Fibroblast of lung (primary cell): ENCODE results near the gene LHX2. TPM values are rescaled to one million over a fixed set of nuclear protein-coding genes. Genes with fewer than 3 reads are reported as not detected.

Source experiments
- DNase-seq, 2 donors: peaks; one replicate each; pipeline versions ENCODE4 v3.0.0 to v3.0.0-alpha.2; 2010; ENCODE audit warnings: low read depth in 2 of 2
- H2AFZ ChIP-seq: 2 replicates; pipeline ENCODE4 v1.5.1; 2012; ENCODE audit warnings: low read length, control low read depth, inconsistent platforms
- H3K27ac ChIP-seq: 2 replicates; pipeline ENCODE4 v1.5.1; 2011; ENCODE audit warnings: low read length, control low read depth; ENCODE audit not compliant: insufficient read depth
- H3K27me3 ChIP-seq: 2 replicates; pipeline ENCODE4 v1.5.1; 2011; ENCODE audit warnings: mild to moderate bottlenecking, low read length; ENCODE audit not compliant: control insufficient read depth, insufficient read depth
- H3K36me3 ChIP-seq: 2 replicates; pipeline ENCODE4 v1.5.1; 2011; ENCODE audit warnings: low read length; ENCODE audit not compliant: control insufficient read depth, insufficient read depth
- H3K4me1 ChIP-seq: 2 replicates; pipeline ENCODE4 v1.5.1; 2011; ENCODE audit warnings: low read length; ENCODE audit not compliant: control insufficient read depth, insufficient read depth; ENCODE audit errors: extremely low read depth
- H3K4me2 ChIP-seq: 2 replicates; pipeline ENCODE4 v1.5.1; 2011; ENCODE audit warnings: low read length, control low read depth; ENCODE audit not compliant: insufficient read depth; ENCODE audit errors: extremely low read depth
- H3K4me3 ChIP-seq, 4 experiments: fragments of 200-600 bp in 1 of 4; sonication (generic) in 1 of 4; replicated peaks in 1 of 4; 2 replicates each; pipeline ENCODE4 v1.5.1; 2011 to 2016; ENCODE audit warnings: low read length in 4 of 4, low read depth in 3 of 4, mild to moderate bottlenecking in 3 of 4, control low read depth in 2 of 4, inconsistent platforms in 1 of 4, mixed read lengths in 1 of 4; ENCODE audit not compliant: insufficient read depth in 1 of 4; ENCODE audit errors: control extremely low read depth in 1 of 4
- H3K79me2 ChIP-seq: 2 replicates; pipeline ENCODE4 v1.5.1; 2012; ENCODE audit warnings: mild to moderate bottlenecking, low read length, inconsistent platforms; ENCODE audit not compliant: control insufficient read depth, insufficient read depth
- H3K9ac ChIP-seq: 2 replicates; pipeline ENCODE4 v1.5.1; 2011; ENCODE audit warnings: mild to moderate bottlenecking, low read length, control low read depth; ENCODE audit not compliant: insufficient read depth
- H3K9me3 ChIP-seq: 2 replicates; pipeline ENCODE4 v1.5.1; 2012; ENCODE audit warnings: low read depth, low read length; ENCODE audit not compliant: control insufficient read depth, insufficient read depth
- H4K20me1 ChIP-seq: 2 replicates; pipeline ENCODE4 v1.5.1; 2011; ENCODE audit warnings: low read length; ENCODE audit not compliant: control insufficient read depth, insufficient read depth; ENCODE audit errors: extremely low read depth
- CTCF ChIP-seq, 2 donors: IDR thresholded peaks in 1 of 2; conservative IDR thresholded peaks in 1 of 2; 1 replicate in 1 of 2; 2 replicates in 1 of 2; pipeline ENCODE4 v1.5.1; 2011 to 2012; ENCODE audit warnings: low read length in 2 of 2, control low read depth in 1 of 2, inconsistent platforms in 1 of 2, low read depth in 1 of 2, mild to moderate bottlenecking in 1 of 2
- EZH2 ChIP-seq: IDR thresholded peaks from 2 replicates; pipeline ENCODE4 v1.5.1; 2012; ENCODE audit warnings: low read length, control low read depth, mild to moderate bottlenecking; ENCODE audit errors: missing control alignments
- polyA plus RNA-seq, 2 donors: library from polyadenylated mRNA; depleted of rRNA in 1 of 2; stranded (reverse) in 1 of 2; unstranded in 1 of 2; fragments of >200 nt; gene quantifications; 2 replicates each; pipeline ENCODE4 v1.2.1, GENCODE V29; 2011 to 2012; ENCODE audit warnings: missing spikeins in 1 of 2
- total RNA-seq: library from RNA; depleted of rRNA; stranded (reverse); fragments of >200 nt; gene quantifications from 2 replicates; pipeline ENCODE4 v1.2.1, GENCODE V29; 2014

The LHX2 gene
- total and polyA plus RNA-seq, 2 donors (not counting 1 experiment from before 2014, with no cell fraction given) = not detected

- H3K27ac ChIP-seq = no peak overlapping the region
- no peak for DNase-seq
These were observed 4.9 kb upstream of the LHX2 start for GRCh38 chr9:124006448-124007361.

GRCh38 chr9:124007565-124008302 lies 3.8 kb upstream of the LHX2 start:
- TF ChIP-seq EZH2 = no peak
- no peak for TF ChIP-seq CTCF (conservative IDR thresholded peaks at IDR 0.05 in 1 of 2, IDR thresholded peaks at IDR 0.05 in 1 of 2; ENCODE audit: low read depth in 1 of 2, low read length in 2 of 2)
- no peaks in the 10 kb centered on the region for H4K20me1 ChIP-seq
- no peaks in the 10 kb centered on the region for H3K79me2 ChIP-seq
- H3K4me1 ChIP-seq = no peaks in the 10 kb centered on the region
- peaks cover 81% of the 10 kb centered on the region for H3K27me3 ChIP-seq
- no peak overlapping the region for H3K27ac ChIP-seq
- no peaks in the 10 kb centered on the region for H3K9me3 ChIP-seq
- no peak overlapping the region for H3K9ac ChIP-seq
- no peaks in the 10 kb centered on the region for H3K36me3 ChIP-seq
- no peak overlapping the region for H3K4me3 ChIP-seq
- H3K4me2 ChIP-seq = no peak overlapping the region
- no peak for DNase-seq
- no peak overlapping the region for H2AFZ ChIP-seq

More at GRCh38 chr9:124006448-124007361, 4.9 kb upstream of the LHX2 start:
- no peaks in the 10 kb centered on the region for H3K36me3 ChIP-seq
- H3K9ac ChIP-seq = no peak overlapping the region
- peaks cover 83% of the 10 kb centered on the region for H3K27me3 ChIP-seq
- H4K20me1 ChIP-seq = no peaks in the 10 kb centered on the region
- H3K4me2 ChIP-seq = no peak overlapping the region
- no peaks in the 10 kb centered on the region for H3K4me1 ChIP-seq
- H3K79me2 ChIP-seq = no peaks in the 10 kb centered on the region
- TF ChIP-seq EZH2 (no peak), CTCF (conservative IDR thresholded peaks at IDR 0.05 in 1 of 2, IDR thresholded peaks at IDR 0.05 in 1 of 2; ENCODE audit: low read depth in 1 of 2, low read length in 2 of 2) (no peak)
- no peak overlapping the region for H2AFZ ChIP-seq
- H3K4me3 ChIP-seq = no peak overlapping the region
- no peaks in the 10 kb centered on the region for H3K9me3 ChIP-seq

GRCh38 chr9:124008303-124008693 lies 3.3 kb upstream of the LHX2 start:
- no peak overlapping the region for H3K9ac ChIP-seq
- H3K4me2 ChIP-seq = no peak overlapping the region
- H3K27ac ChIP-seq = no peak overlapping the region
- peaks cover 83% of the 10 kb centered on the region for H3K27me3 ChIP-seq
- H3K4me1 ChIP-seq = no peaks in the 10 kb centered on the region
- no peaks in the 10 kb centered on the region for H3K36me3 ChIP-seq
- no peaks in the 10 kb centered on the region for H3K79me2 ChIP-seq
- no peak for DNase-seq
- H3K9me3 ChIP-seq = no peaks in the 10 kb centered on the region
- no peaks in the 10 kb centered on the region for H4K20me1 ChIP-seq
- no peak for TF ChIP-seq EZH2
- TF ChIP-seq CTCF (conservative IDR thresholded peaks at IDR 0.05 in 1 of 2, IDR thresholded peaks at IDR 0.05 in 1 of 2; ENCODE audit: low read depth in 1 of 2, low read length in 2 of 2) = no peak
- H3K4me3 ChIP-seq = no peak overlapping the region
- no peak overlapping the region for H2AFZ ChIP-seq
